Vagina (tissue), 2 donors: ENCODE results near the gene GNG10. TPM values are rescaled to one million over a fixed set of nuclear protein-coding genes. Genes with fewer than 3 reads are reported as not detected.

Experiments
- DNase-seq, 2 donors: peaks; one replicate each; pipeline ENCODE4 v3.0.0-alpha.2; 2017; ENCODE audit errors: extremely low spot score in 2 of 2
- H3K27ac ChIP-seq: fragments of 200-600 bp; sonication (generic); one replicate; pipeline ENCODE4 v1.5.1; 2019
- H3K27me3 ChIP-seq: fragments of 200-600 bp; sonication (generic); one replicate; pipeline ENCODE4 v1.5.1; 2019
- H3K36me3 ChIP-seq, 2 donors: fragments of 200-600 bp; sonication (generic); one replicate each; pipeline ENCODE4 v1.5.1; 2017 to 2019
- H3K4me1 ChIP-seq: fragments of 200-600 bp; sonication (generic); one replicate; pipeline ENCODE4 v1.5.1; 2019
- H3K4me3 ChIP-seq, 2 donors: fragments of 200-600 bp; sonication (generic); 1 replicate in 1 of 2; 2 replicates in 1 of 2; pipeline ENCODE4 v1.5.1; 2016 to 2019
- H3K9me3 ChIP-seq: fragments of 200-600 bp; sonication (generic); one replicate; pipeline ENCODE4 v1.5.1; 2019
- POLR2A ChIP-seq, 2 donors: fragments of 450-650 bp; IDR thresholded peaks; one replicate each; pipeline ENCODE4 v1.6.1; 2017; ENCODE audit warnings: antibody characterized with exemption in 2 of 2, mild to moderate bottlenecking in 2 of 2, moderate library complexity in 2 of 2
- POLR2AphosphoS5 ChIP-seq, 2 donors: sonication (generic); formaldehyde crosslinking; IDR thresholded peaks; one replicate each; pipeline ENCODE4 v1.9.0; 2017; ENCODE audit warnings: antibody characterized with exemption in 2 of 2, mild to moderate bottlenecking in 2 of 2, low read depth in 1 of 2; ENCODE audit not compliant: insufficient read depth in 1 of 2
- intact Hi-C: fragments of 100-400 bp; cut with DNase I; formaldehyde crosslinking; loops from one replicate; pipeline ENCODE4 v1.15.1; 2023
- total RNA-seq: library from RNA; depleted of rRNA; stranded (reverse); fragments of >200 nt; gene quantifications from one replicate; pipeline ENCODE4 v1.2.3, GENCODE V29; 2016
- TF ChIP-seq, protein P1 (sequence below), 3 experiments: fragments of 450-650 bp in 2 of 3; fragments of 200-600 bp in 1 of 3; sonication (generic) in 1 of 3; IDR thresholded peaks; one replicate each; pipeline ENCODE4 v1.5.1; 2017 to 2019; ENCODE audit warnings: antibody characterized with exemption in 3 of 3, mild to moderate bottlenecking in 2 of 3, moderate library complexity in 2 of 3

GNG10 gene
- total RNA-seq, 1 donor from 2014 or later = 35.6 TPM

DNA sequence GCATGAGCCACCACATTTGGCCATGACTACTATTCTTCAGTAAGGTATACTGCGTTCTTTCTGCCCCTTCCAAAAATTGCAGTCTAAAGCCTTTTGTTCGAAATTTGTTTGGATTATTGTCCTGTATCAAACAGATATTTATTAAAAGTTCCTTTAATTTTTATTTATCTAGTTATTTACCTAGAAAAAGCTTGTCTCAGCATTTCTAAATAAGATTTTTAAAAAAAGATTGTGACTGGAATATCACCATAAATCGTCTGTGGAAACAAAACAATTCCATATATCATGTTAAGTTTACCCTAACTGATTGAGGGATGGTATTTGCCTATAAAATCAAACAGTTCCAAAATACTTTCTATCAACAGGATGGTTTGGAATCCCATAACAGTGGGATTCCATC lies 14.7 kb downstream of the GNG10 start:
- Histone ChIP-seq H3K27ac (no peak overlapping the region), H3K4me1 (no peaks in the 10 kb centered on the region), H3K9me3 (no peaks in the 10 kb centered on the region), H3K36me3 (no peaks in the 10 kb centered on the region), H3K27me3 (no peaks in the 10 kb centered on the region), H3K4me3 (no peak overlapping the region)
- DNase-seq = no peak
- TF ChIP-seq POLR2A (IDR thresholded peaks at IDR 0.05) = no peak
- TF ChIP-seq, protein P1, sequence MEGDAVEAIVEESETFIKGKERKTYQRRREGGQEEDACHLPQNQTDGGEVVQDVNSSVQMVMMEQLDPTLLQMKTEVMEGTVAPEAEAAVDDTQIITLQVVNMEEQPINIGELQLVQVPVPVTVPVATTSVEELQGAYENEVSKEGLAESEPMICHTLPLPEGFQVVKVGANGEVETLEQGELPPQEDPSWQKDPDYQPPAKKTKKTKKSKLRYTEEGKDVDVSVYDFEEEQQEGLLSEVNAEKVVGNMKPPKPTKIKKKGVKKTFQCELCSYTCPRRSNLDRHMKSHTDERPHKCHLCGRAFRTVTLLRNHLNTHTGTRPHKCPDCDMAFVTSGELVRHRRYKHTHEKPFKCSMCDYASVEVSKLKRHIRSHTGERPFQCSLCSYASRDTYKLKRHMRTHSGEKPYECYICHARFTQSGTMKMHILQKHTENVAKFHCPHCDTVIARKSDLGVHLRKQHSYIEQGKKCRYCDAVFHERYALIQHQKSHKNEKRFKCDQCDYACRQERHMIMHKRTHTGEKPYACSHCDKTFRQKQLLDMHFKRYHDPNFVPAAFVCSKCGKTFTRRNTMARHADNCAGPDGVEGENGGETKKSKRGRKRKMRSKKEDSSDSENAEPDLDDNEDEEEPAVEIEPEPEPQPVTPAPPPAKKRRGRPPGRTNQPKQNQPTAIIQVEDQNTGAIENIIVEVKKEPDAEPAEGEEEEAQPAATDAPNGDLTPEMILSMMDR (IDR thresholded peaks at IDR 0.05) = no peak
- TF ChIP-seq POLR2AphosphoS5 (IDR thresholded peaks at IDR 0.05; ENCODE audit: insufficient read depth in 1 of 2, low read depth in 1 of 2) = no peak
- intact Hi-C loops = no loop called here

DNA sequence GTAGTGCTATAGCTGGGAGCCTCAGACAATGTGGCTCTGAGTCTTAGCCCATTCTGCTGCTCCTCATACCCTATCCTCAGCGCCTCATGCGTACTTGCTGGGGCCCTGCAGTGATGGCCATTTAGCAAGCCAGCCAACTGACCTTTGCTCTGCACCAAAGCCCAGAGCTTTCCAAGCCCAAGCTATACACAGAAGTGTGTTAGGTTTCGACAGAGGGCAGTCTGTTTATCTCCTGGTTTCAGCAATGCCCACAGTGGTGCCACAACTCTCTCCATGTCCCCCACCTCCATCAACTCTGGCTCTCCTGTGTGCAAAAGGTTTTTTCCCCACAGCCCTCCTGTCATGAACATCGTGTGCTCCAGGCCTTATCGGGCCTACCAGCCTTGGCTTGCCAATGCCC lies 16.9 kb downstream of the GNG10 start:
- no peaks in the 10 kb centered on the region for H3K4me1 ChIP-seq
- TF ChIP-seq, protein P1 (IDR thresholded peaks at IDR 0.05) = no peak
- TF ChIP-seq POLR2AphosphoS5 (IDR thresholded peaks at IDR 0.05; ENCODE audit: insufficient read depth in 1 of 2, low read depth in 1 of 2) (no peak), POLR2A (IDR thresholded peaks at IDR 0.05) (no peak)
- H3K36me3 ChIP-seq = no peaks in the 10 kb centered on the region
- no peak overlapping the region for H3K27ac ChIP-seq
- intact Hi-C loops = no loop called here
- DNase-seq = no peak
- H3K9me3 ChIP-seq = no peaks in the 10 kb centered on the region
- H3K4me3 ChIP-seq = no peak overlapping the region
- H3K27me3 ChIP-seq = no peaks in the 10 kb centered on the region

DNA sequence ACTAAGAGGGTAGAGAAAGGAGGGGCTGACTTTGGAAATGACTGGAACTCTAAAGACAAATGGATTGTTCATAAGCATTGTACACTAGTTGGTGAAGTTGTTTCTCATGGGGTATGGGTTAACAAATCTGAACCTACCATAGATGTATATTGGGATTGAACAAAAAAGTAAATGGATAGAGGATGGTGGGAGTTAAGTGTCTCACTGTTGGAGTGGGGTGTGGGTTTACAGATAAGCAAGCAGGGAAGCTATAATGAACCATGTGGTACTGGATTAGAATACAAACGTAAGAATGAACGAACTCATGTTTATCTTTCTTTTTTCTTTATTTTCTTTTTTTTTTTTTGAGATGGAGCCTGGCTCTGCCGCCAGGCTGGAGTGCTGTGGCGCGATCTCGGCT lies 17.8 kb downstream of the GNG10 start:
- no peaks in the 10 kb centered on the region for H3K36me3 ChIP-seq
- no peaks in the 10 kb centered on the region for H3K9me3 ChIP-seq
- intact Hi-C loops = no loop called here
- no peaks in the 10 kb centered on the region for H3K4me1 ChIP-seq
- no peak for DNase-seq
- H3K27ac ChIP-seq = no peak overlapping the region
- TF ChIP-seq, protein P1 (IDR thresholded peaks at IDR 0.05) = no peak
- TF ChIP-seq POLR2AphosphoS5 (IDR thresholded peaks at IDR 0.05; ENCODE audit: insufficient read depth in 1 of 2, low read depth in 1 of 2) (no peak), POLR2A (IDR thresholded peaks at IDR 0.05) (no peak)
- H3K4me3 ChIP-seq = no peak overlapping the region
- H3K27me3 ChIP-seq = no peaks in the 10 kb centered on the region

DNA sequence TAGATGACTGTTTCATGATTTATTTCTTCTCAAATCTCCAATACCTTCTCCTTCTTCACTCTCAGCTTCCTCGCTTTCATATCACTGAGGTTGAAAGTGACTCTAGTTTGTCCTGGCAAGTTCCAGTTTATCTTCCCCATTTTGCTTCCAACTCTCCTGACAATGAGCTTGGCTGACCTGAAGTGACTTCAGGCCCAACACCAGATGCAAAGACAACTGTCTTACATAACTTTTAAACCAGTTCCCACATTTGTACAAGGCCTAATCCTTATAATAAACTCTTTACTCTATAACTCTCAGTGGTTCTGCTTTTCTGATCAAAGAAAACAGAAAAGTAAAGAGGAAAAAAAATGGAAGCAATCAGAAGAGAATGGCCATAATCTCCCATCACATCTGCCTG lies 22.0 kb downstream of the GNG10 start:
- Histone ChIP-seq H3K4me1 (no peaks in the 10 kb centered on the region), H3K27ac (no peak overlapping the region), H3K4me3 (no peak overlapping the region), H3K9me3 (no peaks in the 10 kb centered on the region), H3K27me3 (no peaks in the 10 kb centered on the region), H3K36me3 (no peaks in the 10 kb centered on the region)
- no peak for TF ChIP-seq POLR2A (IDR thresholded peaks at IDR 0.05)
- TF ChIP-seq POLR2AphosphoS5 (IDR thresholded peaks at IDR 0.05; ENCODE audit: insufficient read depth in 1 of 2, low read depth in 1 of 2) = no peak
- TF ChIP-seq, protein P1 (IDR thresholded peaks at IDR 0.05) = no peak
- DNase-seq = no peak
- intact Hi-C loops = no loop called here

DNA sequence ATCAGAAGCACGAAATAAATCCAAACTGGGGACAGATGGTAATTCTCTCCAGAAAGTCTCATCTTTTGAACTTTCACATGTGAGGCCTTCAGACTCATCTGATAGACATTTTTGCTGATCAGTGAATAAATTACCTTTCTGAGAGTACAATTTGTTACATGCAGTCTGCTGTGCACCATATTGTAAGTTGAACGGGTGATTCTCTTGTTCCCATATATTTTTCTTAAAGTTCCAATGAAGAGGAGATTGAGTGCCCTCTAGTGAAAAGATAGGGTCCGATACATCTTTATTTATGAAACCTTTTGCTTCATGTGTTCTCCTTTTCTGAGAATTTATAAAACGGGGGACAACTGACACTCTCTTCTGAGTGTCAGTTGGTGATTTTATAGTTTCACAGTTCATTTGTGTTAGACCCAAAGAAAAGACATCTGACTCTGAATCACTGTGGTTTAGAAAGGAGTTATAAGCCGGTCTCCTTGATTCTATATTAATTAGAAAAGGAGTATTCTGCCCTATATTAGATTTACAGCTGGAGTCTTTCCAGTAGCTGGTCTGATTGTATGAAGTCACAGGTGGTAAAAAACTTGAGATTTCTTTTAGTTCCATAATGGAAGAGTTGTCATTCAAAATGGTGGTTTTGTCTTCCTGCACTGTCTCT lies 30.4 kb downstream of the GNG10 start:
- DNase-seq = no peak
- intact Hi-C loops = no loop called here
- H3K4me3 ChIP-seq = no peak overlapping the region

More for the DNA sequence above, 30.4 kb downstream of the GNG10 start:
- Histone ChIP-seq H3K9me3 (no peaks in the 10 kb centered on the region), H3K4me1 (no peaks in the 10 kb centered on the region), H3K27ac (no peak overlapping the region), H3K36me3 (no peaks in the 10 kb centered on the region), H3K27me3 (no peaks in the 10 kb centered on the region)
- TF ChIP-seq POLR2AphosphoS5 (IDR thresholded peaks at IDR 0.05; ENCODE audit: insufficient read depth in 1 of 2, low read depth in 1 of 2) = no peak
- TF ChIP-seq POLR2A (IDR thresholded peaks at IDR 0.05) = no peak
- TF ChIP-seq, protein P1 (IDR thresholded peaks at IDR 0.05) = no peak
